GM12864 (cell line): ENCODE data around the gene DVL3.

Source experiments
- DNase-seq: peaks from one replicate; pipeline ENCODE4 v3.0.0-alpha.2; 2011; ENCODE audit warnings: low read depth
- H3K4me3 ChIP-seq: 2 replicates; pipeline ENCODE4 v1.5.1; 2011; ENCODE audit warnings: mild to moderate bottlenecking, low read depth, low read length, control low read depth
- CTCF ChIP-seq: IDR thresholded peaks from 2 replicates; pipeline ENCODE4 v1.5.1; 2011; ENCODE audit warnings: low read depth, mild to moderate bottlenecking, moderate library complexity, low read length, control low read depth, inconsistent platforms; ENCODE audit errors: missing control alignments

The DVL3 gene

GRCh38 chr3:184209146-184209923 lies 54.2 kb downstream of the DVL3 start:
- H3K4me3 ChIP-seq = no peak overlapping the region
- no peak for TF ChIP-seq CTCF
- DNase-seq = no peak

- no peak for TF ChIP-seq CTCF
- DNase-seq = no peak
Observed at GRCh38 chr3:184211297-184211696, 56.1 kb downstream of the DVL3 start.

DNA sequence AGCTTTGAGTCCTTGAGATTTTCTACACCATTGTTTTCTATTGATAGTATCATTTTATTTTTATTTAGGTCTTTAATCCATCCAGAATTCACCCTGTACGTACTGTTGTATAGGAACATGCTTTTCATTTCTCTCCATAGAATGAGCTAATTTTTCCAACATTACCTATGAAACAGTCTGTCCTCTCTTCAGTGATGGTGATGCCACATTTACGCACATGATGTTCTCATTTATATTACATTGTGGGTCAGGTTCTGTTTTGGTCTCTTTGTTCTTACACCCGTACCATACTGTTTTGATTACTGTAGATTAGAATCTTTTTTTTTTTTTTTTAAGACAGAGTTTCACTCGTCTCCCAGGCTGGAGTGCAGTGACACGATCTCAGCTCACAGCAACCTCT lies 56.5 kb downstream of the DVL3 start:
- H3K4me3 ChIP-seq = no peak overlapping the region
- TF ChIP-seq CTCF = no peak
- DNase-seq = no peak

More at GRCh38 chr3:184211297-184211696, 56.1 kb downstream of the DVL3 start:
- H3K4me3 ChIP-seq = no peak overlapping the region

- H3K4me3 ChIP-seq = no peak overlapping the region
- DNase-seq = no peak
- no peak for TF ChIP-seq CTCF
Observed at GRCh38 chr3:184218814-184219213, 63.6 kb downstream of the DVL3 start.

DNA sequence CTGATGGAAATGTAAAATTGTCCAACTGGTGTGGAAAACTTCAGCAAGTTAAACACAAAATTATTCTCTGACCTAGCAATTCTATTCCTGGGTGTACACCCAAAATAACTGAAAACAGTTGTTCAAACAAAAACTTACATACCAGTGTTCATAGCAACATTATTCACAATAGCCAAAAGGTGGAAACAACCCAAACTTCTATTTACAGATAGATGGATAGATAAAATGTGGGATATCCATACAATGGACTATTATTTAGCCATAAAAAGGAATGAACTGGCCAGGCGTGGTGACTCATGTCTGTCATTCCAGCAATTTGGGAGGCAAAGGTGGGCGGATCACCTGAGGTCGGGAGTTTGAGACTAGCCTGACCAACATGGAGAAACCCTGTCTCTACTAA lies 67.3 kb downstream of the DVL3 start:
- TF ChIP-seq CTCF = no peak
- H3K4me3 ChIP-seq = no peak overlapping the region
- no peak for DNase-seq
